Measurements from ENCODE around the gene UNKL.

The UNKL gene

DNA sequence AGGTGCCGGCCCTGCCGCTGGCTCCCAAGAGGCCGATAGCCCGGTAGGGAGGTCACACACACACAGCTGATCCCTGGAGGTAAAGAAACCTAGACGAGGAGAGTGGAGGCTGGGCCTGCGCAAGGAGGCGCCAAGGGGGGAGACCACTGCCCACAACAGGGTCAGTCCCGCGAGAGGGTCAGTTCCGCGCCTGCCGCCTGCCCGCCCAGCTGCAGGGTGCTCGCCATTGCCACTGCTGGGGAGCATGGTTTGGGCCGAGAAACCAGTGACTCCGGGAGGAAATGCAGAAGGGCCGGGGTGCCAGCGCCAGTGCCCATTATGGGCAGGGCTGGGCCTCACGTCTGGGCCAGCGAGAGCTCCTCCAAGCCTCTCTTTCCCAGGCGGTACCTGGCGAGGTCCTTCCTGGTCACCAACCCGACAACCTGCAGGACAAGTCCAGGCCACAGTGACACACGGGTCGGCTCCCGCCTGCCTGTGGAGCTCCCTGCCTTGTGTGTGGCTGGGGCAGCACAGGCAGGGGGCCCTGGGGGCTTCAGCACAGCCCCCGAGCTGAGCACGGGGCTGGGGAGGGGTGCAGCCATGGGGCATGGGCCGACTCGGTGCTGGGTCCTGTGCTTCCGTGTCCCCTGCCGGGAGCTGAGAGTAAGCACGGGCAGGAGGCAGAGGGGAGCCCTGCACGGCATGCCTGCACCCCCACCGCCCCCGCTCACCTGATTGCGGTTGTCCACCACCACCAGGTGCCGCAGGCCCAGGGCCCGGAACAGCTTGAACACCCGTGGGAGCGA, 32.0 kb upstream of the UNKL start:
- H4K20me1 ChIP-seq (ENCODE audit: insufficient read depth, low read length): no peaks in the 10 kb centered on the region
- H2AFZ ChIP-seq (ENCODE audit: low read length): no peak overlapping the region
- H3K9me2 ChIP-seq (ENCODE audit: low read depth, low read length): no peaks in the 10 kb centered on the region
- H3K27me3 ChIP-seq (ENCODE audit: insufficient read depth, low read length): peaks cover 16% of the 10 kb centered on the region
- no peak overlapping the region for H3K27ac ChIP-seq (ENCODE audit: low read depth, low read length, poor library complexity, severe bottlenecking)
- H3K4me3 ChIP-seq (ENCODE audit: low read depth, low read length, poor library complexity, severe bottlenecking): no peak overlapping the region
- no peak for TF ChIP-seq EZH2 (IDR thresholded peaks at IDR 0.05; ENCODE audit: borderline replicate concordance, low read length)
- TF ChIP-seq, protein P1, sequence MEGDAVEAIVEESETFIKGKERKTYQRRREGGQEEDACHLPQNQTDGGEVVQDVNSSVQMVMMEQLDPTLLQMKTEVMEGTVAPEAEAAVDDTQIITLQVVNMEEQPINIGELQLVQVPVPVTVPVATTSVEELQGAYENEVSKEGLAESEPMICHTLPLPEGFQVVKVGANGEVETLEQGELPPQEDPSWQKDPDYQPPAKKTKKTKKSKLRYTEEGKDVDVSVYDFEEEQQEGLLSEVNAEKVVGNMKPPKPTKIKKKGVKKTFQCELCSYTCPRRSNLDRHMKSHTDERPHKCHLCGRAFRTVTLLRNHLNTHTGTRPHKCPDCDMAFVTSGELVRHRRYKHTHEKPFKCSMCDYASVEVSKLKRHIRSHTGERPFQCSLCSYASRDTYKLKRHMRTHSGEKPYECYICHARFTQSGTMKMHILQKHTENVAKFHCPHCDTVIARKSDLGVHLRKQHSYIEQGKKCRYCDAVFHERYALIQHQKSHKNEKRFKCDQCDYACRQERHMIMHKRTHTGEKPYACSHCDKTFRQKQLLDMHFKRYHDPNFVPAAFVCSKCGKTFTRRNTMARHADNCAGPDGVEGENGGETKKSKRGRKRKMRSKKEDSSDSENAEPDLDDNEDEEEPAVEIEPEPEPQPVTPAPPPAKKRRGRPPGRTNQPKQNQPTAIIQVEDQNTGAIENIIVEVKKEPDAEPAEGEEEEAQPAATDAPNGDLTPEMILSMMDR (IDR thresholded peaks at IDR 0.05; ENCODE audit: low read length): no peak
- no peaks in the 10 kb centered on the region for H3F3A ChIP-seq (ENCODE audit: insufficient read depth, low read length)
- H3K79me2 ChIP-seq (ENCODE audit: insufficient read depth, low read length): no peaks in the 10 kb centered on the region
- H3K36me3 ChIP-seq (ENCODE audit: insufficient read depth, low read length): peaks cover 19% of the 10 kb centered on the region
- H3K4me1 ChIP-seq (ENCODE audit: insufficient read depth, low read length, severe bottlenecking): peaks cover 4% of the 10 kb centered on the region
- no peak overlapping the region for H3K4me2 ChIP-seq (ENCODE audit: low read length)
- no peaks in the 10 kb centered on the region for H3K9me3 ChIP-seq (ENCODE audit: low read length)
- H3K9ac ChIP-seq (ENCODE audit: low read length): no peak overlapping the region

DNA sequence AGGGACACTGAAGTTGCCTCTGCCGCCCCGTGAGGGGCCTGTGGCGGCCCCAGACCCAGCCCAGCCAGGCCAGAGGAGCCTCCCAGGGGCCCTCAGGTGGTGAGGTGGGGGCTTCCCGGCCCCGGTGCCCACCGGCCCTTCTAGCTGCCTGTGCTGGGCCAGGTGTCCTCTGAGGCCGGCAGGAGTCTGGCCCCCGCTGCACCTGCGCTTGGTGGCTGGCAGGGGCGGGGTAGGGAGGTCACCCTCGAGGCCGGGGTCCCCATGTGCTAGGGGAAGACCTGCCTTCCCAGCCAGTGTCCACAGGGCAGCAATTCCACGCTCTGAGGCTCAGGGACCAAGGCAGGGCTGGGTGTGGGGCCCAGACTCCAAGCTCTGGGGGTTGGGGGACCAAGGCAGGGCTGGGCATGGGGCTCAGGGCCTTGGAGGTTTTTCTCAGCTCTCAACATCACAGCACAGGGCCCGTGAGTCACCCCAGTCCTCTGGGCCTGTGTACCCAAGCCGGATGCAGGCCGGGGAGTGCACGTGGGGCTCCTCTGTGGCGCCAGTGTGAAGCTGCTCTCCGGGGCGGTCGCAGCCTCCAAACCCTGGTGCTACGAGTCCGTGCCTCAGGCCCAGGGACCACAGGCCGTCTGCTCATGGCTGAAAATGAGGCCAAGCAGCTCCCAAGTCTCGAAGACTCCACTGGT, 31.2 kb upstream of the UNKL start:
- H3K4me3 ChIP-seq (ENCODE audit: low read depth, low read length, poor library complexity, severe bottlenecking): no peak overlapping the region
- H3K36me3 ChIP-seq (ENCODE audit: insufficient read depth, low read length): peaks cover 14% of the 10 kb centered on the region
- H3K4me1 ChIP-seq (ENCODE audit: insufficient read depth, low read length, severe bottlenecking): peaks cover 4% of the 10 kb centered on the region
- H3K4me2 ChIP-seq (ENCODE audit: low read length): no peak overlapping the region
- H3F3A ChIP-seq (ENCODE audit: insufficient read depth, low read length): no peaks in the 10 kb centered on the region
- no peaks in the 10 kb centered on the region for H3K9me2 ChIP-seq (ENCODE audit: low read depth, low read length)
- no peak overlapping the region for H3K9ac ChIP-seq (ENCODE audit: low read length)
- H3K9me3 ChIP-seq (ENCODE audit: low read length): no peaks in the 10 kb centered on the region
- no peaks in the 10 kb centered on the region for H4K20me1 ChIP-seq (ENCODE audit: insufficient read depth, low read length)
- H2AFZ ChIP-seq (ENCODE audit: low read length): no peak overlapping the region
- no peak overlapping the region for H3K27ac ChIP-seq (ENCODE audit: low read depth, low read length, poor library complexity, severe bottlenecking)
- no peak for TF ChIP-seq EZH2 (IDR thresholded peaks at IDR 0.05; ENCODE audit: borderline replicate concordance, low read length)
- TF ChIP-seq, protein P1 (IDR thresholded peaks at IDR 0.05; ENCODE audit: low read length): no peak
- no peaks in the 10 kb centered on the region for H3K79me2 ChIP-seq (ENCODE audit: insufficient read depth, low read length)
- peaks cover 16% of the 10 kb centered on the region for H3K27me3 ChIP-seq (ENCODE audit: insufficient read depth, low read length)

DNA sequence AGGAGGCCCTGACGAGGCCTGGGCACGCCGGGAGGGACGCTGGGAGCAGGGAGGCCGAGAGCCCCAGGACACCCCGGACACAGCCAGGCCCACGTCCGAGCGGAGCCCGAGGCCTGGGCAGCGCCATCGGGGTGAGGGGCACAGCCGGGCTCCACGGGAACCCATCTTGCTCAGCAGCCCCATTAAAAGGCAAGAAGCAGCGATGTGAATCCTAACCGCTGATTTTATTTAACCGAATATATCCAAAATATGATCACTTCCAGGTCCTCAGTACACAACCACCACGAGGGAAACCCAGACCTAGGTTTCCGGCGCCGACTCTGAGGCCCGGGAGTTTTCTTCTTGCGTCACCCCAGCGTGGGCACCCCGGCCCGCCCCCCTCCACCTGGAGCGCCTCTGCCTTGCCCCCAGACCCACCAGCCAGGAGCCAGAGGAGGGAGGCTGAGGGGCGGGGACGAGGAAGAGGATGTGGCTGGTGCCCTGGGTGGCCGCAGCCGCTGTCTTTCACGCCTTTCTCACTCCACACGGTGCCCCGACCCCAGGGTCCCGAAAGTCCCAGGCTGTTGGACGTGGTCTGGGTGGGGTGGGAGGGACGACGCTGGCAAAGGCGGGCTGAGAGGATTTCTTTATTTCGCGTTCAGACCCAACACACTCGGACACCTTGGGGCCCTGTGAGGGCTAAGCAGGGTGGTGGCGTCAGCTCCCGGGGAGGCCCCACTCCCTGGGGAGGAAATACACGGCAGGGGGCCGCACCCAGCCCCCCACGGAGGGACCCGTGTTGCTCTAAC, 30.4 kb upstream of the UNKL start:
- Histone ChIP-seq H3K27me3 (ENCODE audit: insufficient read depth, low read length) (peaks cover 16% of the 10 kb centered on the region), H3K27ac (ENCODE audit: low read depth, low read length, poor library complexity, severe bottlenecking) (no peak overlapping the region), H4K20me1 (ENCODE audit: insufficient read depth, low read length) (no peaks in the 10 kb centered on the region), H3K4me1 (ENCODE audit: insufficient read depth, low read length, severe bottlenecking) (peaks cover 4% of the 10 kb centered on the region), H3K4me3 (ENCODE audit: low read depth, low read length, poor library complexity, severe bottlenecking) (no peak overlapping the region), H3K9me3 (ENCODE audit: low read length) (no peaks in the 10 kb centered on the region), H3F3A (ENCODE audit: insufficient read depth, low read length) (no peaks in the 10 kb centered on the region), H3K79me2 (ENCODE audit: insufficient read depth, low read length) (no peaks in the 10 kb centered on the region), H3K4me2 (ENCODE audit: low read length) (no peak overlapping the region), H3K36me3 (ENCODE audit: insufficient read depth, low read length) (peaks cover 14% of the 10 kb centered on the region), H3K9ac (ENCODE audit: low read length) (no peak overlapping the region), H2AFZ (ENCODE audit: low read length) (no peak overlapping the region), H3K9me2 (ENCODE audit: low read depth, low read length) (no peaks in the 10 kb centered on the region)
- TF ChIP-seq, protein P1 (IDR thresholded peaks at IDR 0.05; ENCODE audit: low read length): no peak
- TF ChIP-seq EZH2 (IDR thresholded peaks at IDR 0.05; ENCODE audit: borderline replicate concordance, low read length): no peak

Measured in OCI-LY1 (cell line).